A549 (cell line): ENCODE results near the gene SHISAL1. TPM values are rescaled to one million over a fixed set of nuclear protein-coding genes. Genes with fewer than 3 reads are reported as not detected.

Source experiments
- ATAC-seq, 2 experiments: fragments of 200-7000 bp in 1 of 2; fragments of >200 bp in 1 of 2; cut with Nextera tagmentation in 1 of 2; cut with Tn5 transposase in 1 of 2; 3 replicates each; pipeline versions ENCODE4 v1.8.0 to v1.9.1; 2018 to 2020; ENCODE audit warnings: mild to moderate bottlenecking in 1 of 2, moderate library complexity in 1 of 2
- CTCF ChIA-PET: fragments of 300-600 bp; sonication (Branson Sonifier 250); formaldehyde crosslinking; extraction: SDS; loops from one replicate; lab custom pipeline; 2021; ENCODE audit warnings: antibody characterized with exemption, inconsistent platforms; lab: Yijun Ruan, JAX
- POLR2A ChIA-PET: fragments of 350-600 bp; formaldehyde crosslinking; extraction: SDS; loops from one replicate; lab custom pipeline; 2021; ENCODE audit warnings: antibody characterized with exemption, inconsistent platforms; lab: Yijun Ruan, JAX
- DNase-seq, 2 experiments: peaks; one replicate each; pipeline versions ENCODE4 v3.0.0 to v3.0.0-alpha.2; 2011 to 2016; ENCODE audit warnings: low read depth in 1 of 2, low spot score in 1 of 2
- FAIRE-seq: peaks from 2 replicates; lab custom pipeline; 2011; peaks lifted over from hg19 to GRCh38; lab: Jason Lieb, UNC
- H3K27ac ChIP-seq, 2 experiments: fragments of >200 bp; sonication (Bioruptor Twin); formaldehyde crosslinking; 3 replicates each; pipeline ENCODE4 v1.5.1; 2016 to 2017
- H3K4me1 ChIP-seq: fragments of >200 bp; sonication (Bioruptor Twin); formaldehyde crosslinking; 3 replicates; pipeline ENCODE4 v1.6.1; 2016
- H3K4me2 ChIP-seq: fragments of >200 bp; sonication (Bioruptor Twin); formaldehyde crosslinking; 3 replicates; pipeline ENCODE4 v1.6.1; 2016
- H3K4me3 ChIP-seq: fragments of >200 bp; sonication (Bioruptor Twin); formaldehyde crosslinking; 3 replicates; pipeline ENCODE4 v1.5.1; 2016
- H3K9me3 ChIP-seq: fragments of >200 bp; sonication (Bioruptor Twin); formaldehyde crosslinking; 3 replicates; pipeline ENCODE4 v1.6.1; 2016
- BHLHE40 ChIP-seq: IDR thresholded peaks from 2 replicates; pipeline ENCODE4 v1.6.1; 2012; ENCODE audit warnings: low read depth, low read length, inconsistent platforms
- CEBPB ChIP-seq, 2 experiments: fragments of >200 bp in 1 of 2; sonication (Bioruptor Twin) in 1 of 2; formaldehyde crosslinking in 1 of 2; IDR thresholded peaks; 2 replicates each; pipeline ENCODE4 v1.6.1; 2012 to 2016
- CHD2 ChIP-seq: fragments of 150-350 bp; IDR thresholded peaks from 2 replicates; pipeline ENCODE4 v1.6.1; 2014; ENCODE audit warnings: low read length; ENCODE audit not compliant: partially characterized antibody
- FOSL2 ChIP-seq, 2 experiments: fragments of 450-650 bp in 1 of 2; fragments of >200 bp in 1 of 2; sonication (Bioruptor Twin) in 1 of 2; formaldehyde crosslinking; IDR thresholded peaks; 2 replicates each; pipeline versions ENCODE4 v1.5.0 to v1.6.1; 2016 to 2020; ENCODE audit warnings: mild to moderate bottlenecking in 1 of 2, moderate library complexity in 1 of 2
- FOXS1 ChIP-seq: fragments of 250-450 bp; sonication (Bioruptor Pico); IDR thresholded peaks from 2 replicates; pipeline ENCODE4 v1.5.0; 2020; ENCODE audit warnings: mild to moderate bottlenecking, moderate library complexity
- GATA3 ChIP-seq: IDR thresholded peaks from 2 replicates; pipeline ENCODE4 v1.6.1; 2012; ENCODE audit warnings: borderline replicate concordance
- HEYL ChIP-seq: fragments of 250-450 bp; sonication (Bioruptor Pico); IDR thresholded peaks from 2 replicates; pipeline ENCODE4 v1.8.0; 2021; ENCODE audit warnings: mild to moderate bottlenecking, moderate library complexity
- HOXA7 ChIP-seq: fragments of 250-450 bp; sonication (Bioruptor Pico); IDR thresholded peaks from 2 replicates; pipeline ENCODE4 v1.5.0; 2020; ENCODE audit warnings: mild to moderate bottlenecking, moderate library complexity
- HOXB5 ChIP-seq: fragments of 250-450 bp; sonication (Bioruptor Pico); IDR thresholded peaks from 2 replicates; pipeline ENCODE4 v1.5.0; 2020; ENCODE audit warnings: mild to moderate bottlenecking, moderate library complexity
- JUN ChIP-seq, 2 experiments: fragments of >200 bp; sonication (Bioruptor Twin); formaldehyde crosslinking; IDR thresholded peaks; 2 replicates in 1 of 2; 3 replicates in 1 of 2; pipeline ENCODE4 v1.6.1; 2016 to 2017
- KDM1A ChIP-seq: fragments of 200-600 bp; sonication (generic); IDR thresholded peaks from 2 replicates; pipeline ENCODE4 v1.6.1; 2016; ENCODE audit warnings: low read depth, mild to moderate bottlenecking
- MYC ChIP-seq: IDR thresholded peaks from 2 replicates; pipeline ENCODE4 v1.6.1; 2012; ENCODE audit warnings: mild to moderate bottlenecking, inconsistent platforms, low read length, improper control_type of control experiment, borderline replicate concordance
- NPAS2 ChIP-seq: fragments of 250-450 bp; sonication (Bioruptor Pico); IDR thresholded peaks from 2 replicates; pipeline ENCODE4 v1.8.0; 2022; ENCODE audit warnings: mild to moderate bottlenecking, moderate library complexity, borderline replicate concordance
- PHF8 ChIP-seq: fragments of 200-600 bp; sonication (generic); IDR thresholded peaks from 2 replicates; pipeline ENCODE4 v1.6.1; 2016; ENCODE audit warnings: low read depth, mild to moderate bottlenecking, antibody characterized with exemption, moderate library complexity, borderline replicate concordance
- POLR2A ChIP-seq: IDR thresholded peaks from 2 replicates; pipeline ENCODE4 v1.6.1; 2012; ENCODE audit warnings: mild to moderate bottlenecking, low read length
- RARB ChIP-seq: fragments of 250-450 bp; sonication (Bioruptor Pico); IDR thresholded peaks from 2 replicates; pipeline ENCODE4 v1.8.0; 2021; ENCODE audit warnings: mild to moderate bottlenecking, moderate library complexity
- SMC3 ChIP-seq: fragments of >200 bp; sonication (Bioruptor Twin); formaldehyde crosslinking; IDR thresholded peaks from 3 replicates; pipeline ENCODE4 v1.6.1; 2018; ENCODE audit warnings: inconsistent platforms
- TFCP2L1 ChIP-seq: fragments of 250-450 bp; sonication (Bioruptor Pico); IDR thresholded peaks from 2 replicates; pipeline ENCODE4 v1.5.0; 2021; ENCODE audit warnings: mild to moderate bottlenecking
- ZFP36 ChIP-seq: fragments of 450-650 bp; IDR thresholded peaks from 2 replicates; pipeline ENCODE4 v1.6.1; 2014; ENCODE audit warnings: borderline replicate concordance; ENCODE audit not compliant: partially characterized antibody
- ZNF302 ChIP-seq: fragments of 250-450 bp; sonication (Bioruptor Pico); IDR thresholded peaks from 2 replicates; pipeline ENCODE4 v1.9.0; 2021; ENCODE audit warnings: inconsistent platforms, mild to moderate bottlenecking, moderate library complexity
- WGBS: methylation state at CpG from one replicate; pipeline ENCODE4 v1.1.6; 2017; ENCODE audit errors: missing lambda C conversion rate; 5-methylcytosine and 5-hydroxymethylcytosine counted together
- polyA plus RNA-seq, 4 experiments: library from polyadenylated mRNA; depleted of rRNA in 3 of 4; stranded (reverse); fragments of >200 nt; fragmentation: RNase III in 1 of 4; extraction: RNeasy Plus Mini Kit Qiagen cat#74134 plus additional on column Dnase treatment in 1 of 4; gene quantifications; 2 replicates in 3 of 4; 3 replicates in 1 of 4; pipeline ENCODE4 v1.2.3, GENCODE V29; 2011 to 2017
- TF ChIP-seq, protein P1 (sequence below): fragments of 250-450 bp; sonication (Bioruptor Pico); IDR thresholded peaks from 2 replicates; pipeline ENCODE4 v1.5.0; 2021; ENCODE audit warnings: mild to moderate bottlenecking, moderate library complexity, borderline replicate concordance
- TF ChIP-seq, protein P2 (sequence below): fragments of 450-650 bp; IDR thresholded peaks from 2 replicates; pipeline ENCODE4 v1.6.1; 2014; ENCODE audit warnings: antibody characterized with exemption
- TF ChIP-seq, protein P3 (sequence below): IDR thresholded peaks from 2 replicates; pipeline ENCODE4 v1.6.1; 2012
- TF ChIP-seq, protein P4 (sequence below): fragments of 150-350 bp; IDR thresholded peaks from 2 replicates; pipeline ENCODE4 v1.6.1; 2014; ENCODE audit warnings: low read depth, mild to moderate bottlenecking, low read length
- TF ChIP-seq, protein P5 (sequence below): fragments of >200 bp; sonication (Bioruptor Twin); formaldehyde crosslinking; IDR thresholded peaks from 3 replicates; pipeline ENCODE4 v1.5.1; 2016

SHISAL1 gene
- polyA plus RNA-seq, 2 of the 4 experiments (the other 2 are of a cell fraction): 0.61 to 1.9 TPM

DNA sequence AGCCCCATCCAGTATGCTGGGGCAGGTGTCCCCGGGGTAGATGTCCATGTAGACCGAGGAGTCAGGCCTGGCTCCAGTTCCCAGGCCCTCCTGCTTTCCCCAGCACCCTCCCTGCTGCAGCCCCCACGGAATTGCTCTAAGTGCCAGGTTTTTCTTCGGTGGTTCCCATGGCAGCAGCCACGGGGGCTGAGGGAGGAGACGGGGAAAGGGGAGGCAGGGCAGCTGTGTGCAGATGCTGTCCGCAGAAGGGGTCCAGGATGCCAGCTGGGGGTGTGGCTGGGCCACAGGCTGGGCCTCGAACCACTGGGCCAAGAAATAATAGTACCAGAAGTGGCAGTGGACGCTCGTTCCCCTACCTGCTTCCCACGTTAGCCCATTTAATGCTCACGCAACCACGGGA is 25.0 kb downstream of the SHISAL1 start:
- FAIRE-seq (no peak), ATAC-seq (no peak), DNase-seq (no peak)
- 84% methylated on average over 9 of the region's 13 CpGs for WGBS
- no peaks in the 10 kb centered on the region for H3K9me3 ChIP-seq
- TF ChIP-seq SMC3 (no peak), HEYL (CRISPR knock-in tag) (no peak), KDM1A (no peak), JUN (IDR thresholded peaks at IDR 0.05) (no peak), TFCP2L1 (CRISPR knock-in tag) (no peak), ZFP36 (no peak), POLR2A (no peak), BHLHE40 (no peak), HOXA7 (CRISPR knock-in tag) (no peak)
- TF ChIP-seq, protein P1, sequence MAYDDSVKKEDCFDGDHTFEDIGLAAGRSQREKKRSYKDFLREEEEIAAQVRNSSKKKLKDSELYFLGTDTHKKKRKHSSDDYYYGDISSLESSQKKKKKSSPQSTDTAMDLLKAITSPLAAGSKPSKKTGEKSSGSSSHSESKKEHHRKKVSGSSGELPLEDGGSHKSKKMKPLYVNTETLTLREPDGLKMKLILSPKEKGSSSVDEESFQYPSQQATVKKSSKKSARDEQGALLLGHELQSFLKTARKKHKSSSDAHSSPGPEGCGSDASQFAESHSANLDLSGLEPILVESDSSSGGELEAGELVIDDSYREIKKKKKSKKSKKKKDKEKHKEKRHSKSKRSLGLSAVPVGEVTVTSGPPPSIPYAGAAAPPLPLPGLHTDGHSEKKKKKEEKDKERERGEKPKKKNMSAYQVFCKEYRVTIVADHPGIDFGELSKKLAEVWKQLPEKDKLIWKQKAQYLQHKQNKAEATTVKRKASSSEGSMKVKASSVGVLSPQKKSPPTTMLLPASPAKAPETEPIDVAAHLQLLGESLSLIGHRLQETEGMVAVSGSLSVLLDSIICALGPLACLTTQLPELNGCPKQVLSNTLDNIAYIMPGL (CRISPR knock-in tag): no peak
- TF ChIP-seq, protein P2, sequence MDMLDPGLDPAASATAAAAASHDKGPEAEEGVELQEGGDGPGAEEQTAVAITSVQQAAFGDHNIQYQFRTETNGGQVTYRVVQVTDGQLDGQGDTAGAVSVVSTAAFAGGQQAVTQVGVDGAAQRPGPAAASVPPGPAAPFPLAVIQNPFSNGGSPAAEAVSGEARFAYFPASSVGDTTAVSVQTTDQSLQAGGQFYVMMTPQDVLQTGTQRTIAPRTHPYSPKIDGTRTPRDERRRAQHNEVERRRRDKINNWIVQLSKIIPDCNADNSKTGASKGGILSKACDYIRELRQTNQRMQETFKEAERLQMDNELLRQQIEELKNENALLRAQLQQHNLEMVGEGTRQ: no peak
- no peak overlapping the region for H3K4me2 ChIP-seq
- ChIA-PET POLR2A (no interaction called here), CTCF (no interaction called here)
- no peaks in the 10 kb centered on the region for H3K4me1 ChIP-seq
- H3K27ac ChIP-seq: no peak overlapping the region
- H3K4me3 ChIP-seq: no peak overlapping the region

DNA sequence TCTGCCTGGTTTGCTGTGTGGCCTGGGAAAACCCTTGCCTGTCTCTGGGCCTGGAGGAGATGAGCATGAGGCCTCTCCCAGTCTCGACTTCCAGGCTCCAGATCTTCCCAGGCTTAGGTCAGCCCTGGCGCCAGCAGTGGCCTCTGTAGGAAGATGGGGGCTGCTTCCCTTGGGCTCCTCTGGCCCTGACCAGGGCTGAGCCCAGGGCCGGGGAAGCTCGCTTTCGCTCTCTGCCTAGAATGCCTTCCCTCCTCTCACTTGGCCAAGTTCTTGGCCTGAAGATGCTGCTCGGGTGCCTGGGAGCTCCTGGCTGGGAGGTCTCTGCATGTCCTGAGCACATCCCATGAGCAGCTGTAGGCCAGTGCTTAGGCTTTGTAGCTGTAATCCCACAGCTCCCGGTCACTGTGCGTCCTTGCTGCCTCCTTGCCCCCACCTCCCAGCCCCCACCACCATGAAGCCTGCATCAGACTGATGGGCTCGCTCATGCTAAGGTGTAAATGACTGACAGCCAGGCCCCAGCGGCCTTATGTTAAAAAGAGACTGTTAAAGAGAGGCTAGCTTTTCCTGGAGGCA is 25.5 kb downstream of the SHISAL1 start:
- ChIA-PET POLR2A (no interaction called here), CTCF (no interaction called here)
- Histone ChIP-seq H3K27ac (no peak overlapping the region), H3K4me1 (no peaks in the 10 kb centered on the region), H3K4me3 (no peak overlapping the region), H3K9me3 (no peaks in the 10 kb centered on the region), H3K4me2 (no peak overlapping the region)
- FAIRE-seq: no peak
- no peak for ATAC-seq
- no peak for DNase-seq
- TF ChIP-seq MYC: no peak
- TF ChIP-seq, protein P3, sequence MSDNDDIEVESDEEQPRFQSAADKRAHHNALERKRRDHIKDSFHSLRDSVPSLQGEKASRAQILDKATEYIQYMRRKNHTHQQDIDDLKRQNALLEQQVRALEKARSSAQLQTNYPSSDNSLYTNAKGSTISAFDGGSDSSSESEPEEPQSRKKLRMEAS: no peak
- TF ChIP-seq HOXB5 (CRISPR knock-in tag): no peak
- no peak for TF ChIP-seq NPAS2 (CRISPR knock-in tag)
- TF ChIP-seq ZNF302 (CRISPR knock-in tag): no peak
- no peak for TF ChIP-seq PHF8
- TF ChIP-seq CHD2: no peak
- TF ChIP-seq FOXS1: no peak
- no peak for TF ChIP-seq GATA3
- no peak for TF ChIP-seq RARB (CRISPR knock-in tag)
- TF ChIP-seq, protein P4, sequence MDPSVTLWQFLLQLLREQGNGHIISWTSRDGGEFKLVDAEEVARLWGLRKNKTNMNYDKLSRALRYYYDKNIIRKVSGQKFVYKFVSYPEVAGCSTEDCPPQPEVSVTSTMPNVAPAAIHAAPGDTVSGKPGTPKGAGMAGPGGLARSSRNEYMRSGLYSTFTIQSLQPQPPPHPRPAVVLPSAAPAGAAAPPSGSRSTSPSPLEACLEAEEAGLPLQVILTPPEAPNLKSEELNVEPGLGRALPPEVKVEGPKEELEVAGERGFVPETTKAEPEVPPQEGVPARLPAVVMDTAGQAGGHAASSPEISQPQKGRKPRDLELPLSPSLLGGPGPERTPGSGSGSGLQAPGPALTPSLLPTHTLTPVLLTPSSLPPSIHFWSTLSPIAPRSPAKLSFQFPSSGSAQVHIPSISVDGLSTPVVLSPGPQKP: no peak
- TF ChIP-seq FOSL2 (IDR thresholded peaks at IDR 0.05): no peak
- no peak for TF ChIP-seq FOSL2 (CRISPR knock-in tag; IDR thresholded peaks at IDR 0.05)
- no peak for TF ChIP-seq CEBPB (IDR thresholded peaks at IDR 0.05)
- TF ChIP-seq JUN (IDR thresholded peaks at IDR 0.05): no peak
- no peak for TF ChIP-seq SMC3
- TF ChIP-seq, protein P5, sequence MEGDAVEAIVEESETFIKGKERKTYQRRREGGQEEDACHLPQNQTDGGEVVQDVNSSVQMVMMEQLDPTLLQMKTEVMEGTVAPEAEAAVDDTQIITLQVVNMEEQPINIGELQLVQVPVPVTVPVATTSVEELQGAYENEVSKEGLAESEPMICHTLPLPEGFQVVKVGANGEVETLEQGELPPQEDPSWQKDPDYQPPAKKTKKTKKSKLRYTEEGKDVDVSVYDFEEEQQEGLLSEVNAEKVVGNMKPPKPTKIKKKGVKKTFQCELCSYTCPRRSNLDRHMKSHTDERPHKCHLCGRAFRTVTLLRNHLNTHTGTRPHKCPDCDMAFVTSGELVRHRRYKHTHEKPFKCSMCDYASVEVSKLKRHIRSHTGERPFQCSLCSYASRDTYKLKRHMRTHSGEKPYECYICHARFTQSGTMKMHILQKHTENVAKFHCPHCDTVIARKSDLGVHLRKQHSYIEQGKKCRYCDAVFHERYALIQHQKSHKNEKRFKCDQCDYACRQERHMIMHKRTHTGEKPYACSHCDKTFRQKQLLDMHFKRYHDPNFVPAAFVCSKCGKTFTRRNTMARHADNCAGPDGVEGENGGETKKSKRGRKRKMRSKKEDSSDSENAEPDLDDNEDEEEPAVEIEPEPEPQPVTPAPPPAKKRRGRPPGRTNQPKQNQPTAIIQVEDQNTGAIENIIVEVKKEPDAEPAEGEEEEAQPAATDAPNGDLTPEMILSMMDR: no peak
- TF ChIP-seq, protein P1 (CRISPR knock-in tag): no peak
- 87% methylated on average over 4 of the region's 10 CpGs for WGBS
